SK-N-SH (cell line): Measurements from ENCODE around the gene RPL26. TPM values are rescaled to one million over a fixed set of nuclear protein-coding genes. Genes with fewer than 3 reads are reported as not detected.

Source experiments
- CTCF ChIA-PET: fragments of 300-600, 350-600 bp; formaldehyde crosslinking; extraction: SDS; loops from one replicate; lab custom pipeline; 2021; lab: Yijun Ruan, JAX
- POLR2A ChIA-PET: fragments of 350-600 bp; sonication (Branson Sonifier 250); formaldehyde crosslinking; extraction: SDS; loops from one replicate; lab custom pipeline; 2020; ENCODE audit warnings: antibody characterized with exemption, inconsistent platforms; lab: Yijun Ruan, JAX
- DNase-seq: peaks from one replicate; pipeline ENCODE4 v3.0.0; 2012
- H2AFZ ChIP-seq: fragments of 200-600 bp; sonication (generic); 2 replicates; pipeline ENCODE4 v1.8.1; 2016; ENCODE audit warnings: antibody characterized with exemption, mild to moderate bottlenecking, low read depth
- H3F3A ChIP-seq: fragments of 200-600 bp; sonication (generic); replicated peaks from 2 replicates; pipeline ENCODE3; 2016; ENCODE audit warnings: antibody characterized with exemption, mild to moderate bottlenecking; ENCODE audit not compliant: insufficient read depth
- H3K27ac ChIP-seq, 2 experiments: fragments of 200-500 bp in 1 of 2; fragments of 200-600 bp in 1 of 2; sonication (Bioruptor generic) in 1 of 2; sonication (generic), shearing (Covaris generic) in 1 of 2; 2 replicates each; pipeline versions ENCODE4 v1.5.1 to v1.6.1; 2014 to 2016; ENCODE audit warnings: low read depth in 2 of 2, inconsistent platforms in 1 of 2, low read length in 1 of 2, mild to moderate bottlenecking in 1 of 2, mixed read lengths in 1 of 2
- H3K27me3 ChIP-seq: fragments of 200-600 bp; sonication (generic), shearing (Covaris generic); 2 replicates; pipeline ENCODE4 v1.6.1; 2016; ENCODE audit warnings: mixed run types; ENCODE audit not compliant: insufficient read depth
- H3K36me3 ChIP-seq, 2 experiments: fragments of 200-500 bp in 1 of 2; fragments of 200-600 bp in 1 of 2; sonication (Bioruptor generic) in 1 of 2; sonication (generic) in 1 of 2; replicated peaks in 1 of 2; 2 replicates each; pipeline versions ENCODE3 to v1.5.1; 2014 to 2016; ENCODE audit warnings: low read length in 1 of 2, mild to moderate bottlenecking in 1 of 2; ENCODE audit not compliant: insufficient read depth in 2 of 2, control insufficient read depth in 1 of 2
- H3K4me1 ChIP-seq, 2 experiments: fragments of 200-500 bp in 1 of 2; fragments of 200-600 bp in 1 of 2; sonication (Bioruptor generic) in 1 of 2; sonication (generic), shearing (Covaris generic) in 1 of 2; 2 replicates each; pipeline versions ENCODE4 v1.5.1 to v1.6.1; 2014 to 2016; ENCODE audit warnings: low read depth in 1 of 2, low read length in 1 of 2, mixed run types in 1 of 2; ENCODE audit not compliant: insufficient read depth in 2 of 2, control insufficient read depth in 1 of 2
- H3K4me2 ChIP-seq: fragments of 200-600 bp; sonication (generic), shearing (Covaris generic); 2 replicates; pipeline ENCODE4 v1.6.1; 2017; ENCODE audit warnings: mixed run types
- H3K4me3 ChIP-seq, 2 experiments: fragments of 200-500 bp in 1 of 2; fragments of 200-600 bp in 1 of 2; sonication (Bioruptor generic) in 1 of 2; sonication (generic), shearing (Covaris generic) in 1 of 2; 2 replicates each; pipeline versions ENCODE4 v1.5.1 to v1.8.1; 2014 to 2016; ENCODE audit warnings: low read depth in 2 of 2, inconsistent platforms in 1 of 2, low read length in 1 of 2, mild to moderate bottlenecking in 1 of 2, mixed read lengths in 1 of 2, moderate library complexity in 1 of 2
- H3K79me2 ChIP-seq: fragments of 200-600 bp; sonication (generic); 2 replicates; pipeline ENCODE4 v1.8.1; 2017; ENCODE audit warnings: mild to moderate bottlenecking; ENCODE audit not compliant: insufficient read depth
- H3K9ac ChIP-seq: fragments of 200-600 bp; sonication (generic); 2 replicates; pipeline ENCODE4 v1.6.1; 2017; ENCODE audit warnings: mixed run types
- H3K9me2 ChIP-seq: fragments of 200-600 bp; sonication (generic); 2 replicates; pipeline ENCODE4 v1.6.1; 2017; ENCODE audit warnings: mixed run types
- H3K9me3 ChIP-seq: fragments of 200-600 bp; sonication (generic); 2 replicates; pipeline ENCODE4 v1.6.1; 2017; ENCODE audit warnings: mixed run types, mild to moderate bottlenecking, moderate library complexity
- H4K20me1 ChIP-seq: fragments of 200-600 bp; sonication (generic); 2 replicates; pipeline ENCODE4 v1.6.1; 2017; ENCODE audit warnings: mild to moderate bottlenecking, mixed run types; ENCODE audit not compliant: insufficient read depth
- ELF1 ChIP-seq: IDR thresholded peaks from 2 replicates; pipeline ENCODE4 v1.4.0; 2012
- EP300 ChIP-seq, 2 experiments: IDR thresholded peaks; 2 replicates each; pipeline versions ENCODE4 v1.4.0 to v1.6.1; 2012; ENCODE audit warnings: borderline replicate concordance in 1 of 2, low read depth in 1 of 2, low read length in 1 of 2
- EZH2phosphoT487 ChIP-seq: fragments of 200-600 bp; sonication (generic); IDR thresholded peaks from 2 replicates; pipeline ENCODE4 v1.6.1; 2017; ENCODE audit warnings: low read depth, mixed run types, mild to moderate bottlenecking, antibody characterized with exemption, moderate library complexity, borderline replicate concordance
- NRF1 ChIP-seq: IDR thresholded peaks from 2 replicates; pipeline ENCODE4 v1.6.1; 2012; ENCODE audit warnings: low read depth, mild to moderate bottlenecking, low read length
- RAD21 ChIP-seq: IDR thresholded peaks from 2 replicates; pipeline ENCODE4 v1.6.1; 2012; ENCODE audit warnings: mild to moderate bottlenecking, low read length
- REST ChIP-seq: IDR thresholded peaks from 2 replicates; pipeline ENCODE4 v1.6.1; 2012; ENCODE audit warnings: mild to moderate bottlenecking, low read depth, low read length, moderate library complexity
- RFX5 ChIP-seq: IDR thresholded peaks from 2 replicates; pipeline ENCODE4 v1.6.1; 2012; ENCODE audit warnings: mild to moderate bottlenecking, improper control_type of control experiment, low read length
- TEAD4 ChIP-seq: IDR thresholded peaks from 2 replicates; pipeline ENCODE4 v1.4.0; 2012; ENCODE audit warnings: mild to moderate bottlenecking, borderline replicate concordance; ENCODE audit not compliant: insufficient read depth
- USF2 ChIP-seq: fragments of 150-350 bp; IDR thresholded peaks from 2 replicates; pipeline ENCODE4 v1.6.1; 2017; ENCODE audit warnings: antibody characterized with exemption, low read length, low read depth, borderline replicate concordance
- WGBS: methylation state at CpG from one replicate; pipeline ENCODE4 v1.1.6; 2017; ENCODE audit warnings: low lambda C conversion rate; 5-methylcytosine and 5-hydroxymethylcytosine counted together
- polyA plus RNA-seq, 3 experiments: library from polyadenylated mRNA; depleted of rRNA; stranded (reverse); fragments of >200 nt; gene quantifications; 2 replicates each; pipeline ENCODE4 v1.2.3, GENCODE V29; 2012
- TF ChIP-seq, protein P1 (sequence below): fragments of 200-600 bp; sonication (generic); IDR thresholded peaks from 2 replicates; pipeline ENCODE4 v1.6.1; 2017; ENCODE audit warnings: antibody characterized with exemption, mild to moderate bottlenecking, moderate library complexity

RPL26 gene
- polyA plus RNA-seq, 1 of the 3 experiments (the other 2 are of a cell fraction), result 4,770 TPM

DNA sequence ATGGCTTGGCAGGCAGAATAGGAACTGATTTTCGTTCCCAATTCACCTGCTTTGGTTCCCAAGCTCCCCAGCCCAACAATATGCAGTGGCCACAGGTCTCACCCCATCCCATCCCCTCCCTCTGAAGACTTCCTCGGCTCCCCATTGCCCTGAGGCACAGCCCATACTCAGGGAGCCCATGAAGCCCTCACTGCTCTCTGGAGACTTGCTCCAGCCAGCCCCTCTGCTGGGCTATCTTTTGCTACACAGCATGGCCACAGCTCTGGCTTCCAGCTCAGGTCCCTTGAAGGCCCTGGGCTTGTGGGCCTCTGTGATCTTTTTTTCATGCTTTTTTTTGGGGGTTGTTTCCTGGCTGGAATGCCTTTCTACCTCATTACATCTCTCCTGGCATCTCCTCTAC lies 23.2 kb upstream of the RPL26 start (continued):
- no peak for TF ChIP-seq TEAD4
- TF ChIP-seq, protein P1, sequence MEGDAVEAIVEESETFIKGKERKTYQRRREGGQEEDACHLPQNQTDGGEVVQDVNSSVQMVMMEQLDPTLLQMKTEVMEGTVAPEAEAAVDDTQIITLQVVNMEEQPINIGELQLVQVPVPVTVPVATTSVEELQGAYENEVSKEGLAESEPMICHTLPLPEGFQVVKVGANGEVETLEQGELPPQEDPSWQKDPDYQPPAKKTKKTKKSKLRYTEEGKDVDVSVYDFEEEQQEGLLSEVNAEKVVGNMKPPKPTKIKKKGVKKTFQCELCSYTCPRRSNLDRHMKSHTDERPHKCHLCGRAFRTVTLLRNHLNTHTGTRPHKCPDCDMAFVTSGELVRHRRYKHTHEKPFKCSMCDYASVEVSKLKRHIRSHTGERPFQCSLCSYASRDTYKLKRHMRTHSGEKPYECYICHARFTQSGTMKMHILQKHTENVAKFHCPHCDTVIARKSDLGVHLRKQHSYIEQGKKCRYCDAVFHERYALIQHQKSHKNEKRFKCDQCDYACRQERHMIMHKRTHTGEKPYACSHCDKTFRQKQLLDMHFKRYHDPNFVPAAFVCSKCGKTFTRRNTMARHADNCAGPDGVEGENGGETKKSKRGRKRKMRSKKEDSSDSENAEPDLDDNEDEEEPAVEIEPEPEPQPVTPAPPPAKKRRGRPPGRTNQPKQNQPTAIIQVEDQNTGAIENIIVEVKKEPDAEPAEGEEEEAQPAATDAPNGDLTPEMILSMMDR, result no peak
- TF ChIP-seq RFX5, result no peak

DNA sequence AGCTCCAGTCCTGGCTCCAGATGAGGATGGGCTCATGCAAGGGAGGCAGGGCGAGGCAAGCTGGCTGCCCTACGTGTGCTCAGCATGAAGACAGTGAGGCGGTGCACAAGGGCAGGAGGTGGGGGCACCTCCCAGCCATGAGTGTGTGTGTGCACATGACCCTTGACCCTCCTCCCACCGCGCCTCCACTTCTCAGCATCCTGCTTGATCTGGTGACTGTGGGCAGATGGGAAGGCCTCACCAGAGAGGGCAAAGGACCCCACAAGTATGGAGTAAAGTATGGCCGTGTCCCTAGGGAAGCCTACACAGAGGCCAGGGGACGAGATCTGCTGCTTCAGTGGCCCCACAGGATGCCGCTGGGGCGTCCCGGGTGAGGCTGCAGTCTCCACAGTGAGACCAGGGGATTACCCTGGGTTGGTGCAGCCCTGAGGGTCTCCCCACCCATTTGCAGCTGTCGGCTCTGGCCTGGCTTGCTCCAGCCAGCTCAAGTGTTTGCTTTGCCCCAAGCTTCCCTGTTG lies 22.6 kb upstream of the RPL26 start:
- Histone ChIP-seq H3K27ac (no peak overlapping the region), H3K27me3 (no peaks in the 10 kb centered on the region; the same call in 1 of the 2 replicates), H3K9me2 (no peaks in the 10 kb centered on the region), H3K4me1 (no peaks in the 10 kb centered on the region), H3K9ac (no peak overlapping the region), H3K9me3 (no peaks in the 10 kb centered on the region), H3K36me3 (no peaks in the 10 kb centered on the region), H2AFZ (no peak overlapping the region), H3K79me2 (no peaks in the 10 kb centered on the region), H3K4me3 (no peak overlapping the region)
- WGBS, result 87% methylated on average over 8 of the region's 11 CpGs
- no peak for DNase-seq
- TF ChIP-seq EZH2phosphoT487 (no peak), NRF1 (no peak), RAD21 (no peak), USF2 (no peak), EP300 (IDR thresholded peaks at IDR 0.05; ENCODE audit: borderline replicate concordance in 1 of 2, low read depth in 1 of 2, low read length in 1 of 2) (no peak), REST (no peak), TEAD4 (no peak), ELF1 (no peak)
- TF ChIP-seq, protein P1, result no peak
- TF ChIP-seq, all 33 proteins: peak for 0
- ChIA-PET POLR2A (no interaction called here), CTCF (interaction anchor here (0.6 to 4.7 kb wide), 3 partner anchors 57 to 380 kb away, joined by 3 to 20 read pairs (median 12); no protein-coding TSS in a partner anchor)
- H3K4me2 ChIP-seq, result no peak overlapping the region
- no peaks in the 10 kb centered on the region for H3F3A ChIP-seq
- H4K20me1 ChIP-seq, result no peaks in the 10 kb centered on the region
